Smooth muscle cell (in vitro differentiated cells): ENCODE measurements around the gene SMARCB1. TPM values are rescaled to one million over a fixed set of nuclear protein-coding genes. Genes with fewer than 3 reads are reported as not detected.

Experiments
- DNase-seq: peaks from one replicate; lab custom pipeline; 2025; ENCODE audit not compliant: unreplicated experiment; lab: John Stamatoyannopoulos, UW
- H2AFZ ChIP-seq: fragments of 200-600 bp; sonication (generic); 2 replicates; pipeline ENCODE4 v1.6.0; 2016; ENCODE audit warnings: antibody characterized with exemption, low read depth, mild to moderate bottlenecking
- H3F3A ChIP-seq: fragments of 200-600 bp; sonication (generic); 2 replicates; pipeline ENCODE4 v1.6.0; 2017; ENCODE audit warnings: antibody characterized with exemption, low read depth
- H3K27ac ChIP-seq: fragments of 200-600 bp; sonication (generic); 2 replicates; pipeline ENCODE4 v1.5.1; 2016; ENCODE audit warnings: low read depth, mild to moderate bottlenecking
- H3K27me3 ChIP-seq: fragments of 200-600 bp; sonication (generic); 2 replicates; pipeline ENCODE4 v1.6.1; 2016; ENCODE audit warnings: low read depth, mild to moderate bottlenecking
- H3K36me3 ChIP-seq: fragments of 200-600 bp; sonication (generic); 2 replicates; pipeline ENCODE4 v1.5.1; 2016; ENCODE audit warnings: low read depth
- H3K4me1 ChIP-seq: fragments of 200-600 bp; sonication (generic); 2 replicates; pipeline ENCODE4 v1.5.1; 2016; ENCODE audit warnings: low read depth
- H3K4me2 ChIP-seq: fragments of 200-600 bp; sonication (generic); 2 replicates; pipeline ENCODE4 v1.6.0; 2016; ENCODE audit warnings: mild to moderate bottlenecking
- H3K4me3 ChIP-seq: fragments of 200-600 bp; sonication (generic); 2 replicates; pipeline ENCODE4 v1.5.1; 2016; ENCODE audit warnings: mild to moderate bottlenecking
- H3K79me2 ChIP-seq: fragments of 200-600 bp; sonication (generic); 2 replicates; pipeline ENCODE4 v1.6.0; 2016; ENCODE audit warnings: low read depth, mild to moderate bottlenecking
- H3K9ac ChIP-seq: fragments of 200-600 bp; sonication (generic); 2 replicates; pipeline ENCODE4 v1.6.0; 2016; ENCODE audit warnings: low read depth
- H3K9me3 ChIP-seq: fragments of 200-600 bp; sonication (generic); replicated peaks from 2 replicates; pipeline ENCODE4 v1.5.1; 2016; ENCODE audit warnings: low read depth
- H4K20me1 ChIP-seq: fragments of 200-600 bp; sonication (generic); 2 replicates; pipeline ENCODE4 v1.6.0; 2016; ENCODE audit warnings: low read depth
- WGBS: methylation state at CpG from one replicate; pipeline ENCODE4 v1.1.7; 2016; ENCODE audit warnings: low lambda C conversion rate; 5-methylcytosine and 5-hydroxymethylcytosine counted together
- polyA plus RNA-seq: library from polyadenylated mRNA; unstranded; fragments of >200 nt; fragmentation: Nextera tagmentation; extraction: Ambion mirVana; gene quantifications from 2 replicates; pipeline ENCODE4 v1.2.1, GENCODE V29; 2016
- total RNA-seq: library from RNA; depleted of rRNA; stranded (reverse); fragments of >200 nt; gene quantifications from 2 replicates; pipeline ENCODE4 v1.2.3, GENCODE V29; 2014
- TF ChIP-seq, protein P1 (sequence below): fragments of 200-600 bp; sonication (generic); IDR thresholded peaks from 2 replicates; pipeline ENCODE4 v1.5.1; 2017; ENCODE audit warnings: borderline replicate concordance, mild to moderate bottlenecking, antibody characterized with exemption; ENCODE audit not compliant: insufficient read depth, poor library complexity, severe bottlenecking

SMARCB1 gene
- total and polyA plus RNA-seq, 2 experiments from 2014 or later: 65.8 to 124 TPM

DNA sequence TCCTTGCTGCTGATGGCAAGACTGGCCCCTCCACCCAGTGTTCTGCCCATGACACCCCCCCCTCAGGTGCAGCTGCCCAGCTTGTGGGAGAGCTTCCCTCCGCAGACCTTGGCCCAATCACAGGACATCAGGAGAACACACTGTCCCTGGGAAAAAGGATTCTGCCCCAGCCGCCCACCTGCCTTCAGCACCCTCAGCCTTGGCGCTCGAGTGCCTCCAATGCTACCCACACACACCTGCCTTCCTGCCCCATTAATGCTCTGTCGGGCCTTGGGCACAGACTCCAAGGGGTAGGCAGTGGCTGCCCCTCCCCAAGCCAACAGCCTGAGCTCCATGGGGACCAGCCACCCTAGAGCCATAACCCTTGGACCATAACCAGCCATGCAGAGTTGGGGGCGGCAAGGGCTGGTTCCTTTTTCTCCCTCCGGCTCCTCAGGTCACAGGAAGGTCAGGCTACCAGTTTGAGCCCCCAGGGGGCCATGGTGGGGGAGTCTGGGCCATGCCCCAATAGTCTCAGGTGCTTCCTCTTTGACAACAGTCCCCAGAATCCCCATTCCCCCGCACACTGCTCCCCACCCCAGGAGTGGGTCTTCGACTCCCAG lies 34.6 kb upstream of the SMARCB1 start:
- TF ChIP-seq, protein P1, sequence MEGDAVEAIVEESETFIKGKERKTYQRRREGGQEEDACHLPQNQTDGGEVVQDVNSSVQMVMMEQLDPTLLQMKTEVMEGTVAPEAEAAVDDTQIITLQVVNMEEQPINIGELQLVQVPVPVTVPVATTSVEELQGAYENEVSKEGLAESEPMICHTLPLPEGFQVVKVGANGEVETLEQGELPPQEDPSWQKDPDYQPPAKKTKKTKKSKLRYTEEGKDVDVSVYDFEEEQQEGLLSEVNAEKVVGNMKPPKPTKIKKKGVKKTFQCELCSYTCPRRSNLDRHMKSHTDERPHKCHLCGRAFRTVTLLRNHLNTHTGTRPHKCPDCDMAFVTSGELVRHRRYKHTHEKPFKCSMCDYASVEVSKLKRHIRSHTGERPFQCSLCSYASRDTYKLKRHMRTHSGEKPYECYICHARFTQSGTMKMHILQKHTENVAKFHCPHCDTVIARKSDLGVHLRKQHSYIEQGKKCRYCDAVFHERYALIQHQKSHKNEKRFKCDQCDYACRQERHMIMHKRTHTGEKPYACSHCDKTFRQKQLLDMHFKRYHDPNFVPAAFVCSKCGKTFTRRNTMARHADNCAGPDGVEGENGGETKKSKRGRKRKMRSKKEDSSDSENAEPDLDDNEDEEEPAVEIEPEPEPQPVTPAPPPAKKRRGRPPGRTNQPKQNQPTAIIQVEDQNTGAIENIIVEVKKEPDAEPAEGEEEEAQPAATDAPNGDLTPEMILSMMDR: no peak
- no peak for DNase-seq
- Histone ChIP-seq H3K9ac (no peak overlapping the region), H3K4me2 (no peak overlapping the region), H3K79me2 (peaks cover 33% of the 10 kb centered on the region), H3F3A (no peaks in the 10 kb centered on the region), H3K27me3 (no peaks in the 10 kb centered on the region), H3K27ac (no peak overlapping the region), H3K36me3 (no peaks in the 10 kb centered on the region), H4K20me1 (peaks cover 10% of the 10 kb centered on the region), H3K9me3 (no peaks in the 10 kb centered on the region), H3K4me3 (no peak overlapping the region), H3K4me1 (peaks cover 11% of the 10 kb centered on the region), H2AFZ (no peak overlapping the region)
- 97% methylated on average over 9 of the region's 9 CpGs for WGBS

DNA sequence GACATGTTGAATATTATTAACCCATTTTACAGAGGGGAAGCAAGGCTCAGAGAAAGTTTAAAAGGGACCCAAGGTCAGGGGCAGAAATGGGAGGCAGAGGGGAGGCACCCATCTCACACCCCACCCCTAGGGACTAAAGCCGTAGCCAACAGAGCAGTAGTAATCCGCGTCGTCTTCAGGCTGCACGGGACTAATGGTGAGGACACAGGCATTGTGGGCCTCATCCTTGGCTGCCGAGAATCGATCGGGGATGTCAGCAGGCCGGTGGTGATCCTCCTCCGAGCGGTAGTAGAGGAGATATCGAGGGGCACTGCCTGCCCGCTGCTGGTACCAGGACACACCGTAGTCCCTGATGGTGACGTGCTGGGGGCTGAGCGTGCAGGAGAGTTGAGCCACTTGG lies 34.0 kb upstream of the SMARCB1 start:
- Histone ChIP-seq H3K79me2 (peaks cover 28% of the 10 kb centered on the region), H3K27ac (no peak overlapping the region), H3K4me1 (peaks cover 11% of the 10 kb centered on the region), H3K4me3 (no peak overlapping the region), H3K27me3 (no peaks in the 10 kb centered on the region), H4K20me1 (peaks cover 5% of the 10 kb centered on the region), H3K9me3 (no peaks in the 10 kb centered on the region), H3F3A (no peaks in the 10 kb centered on the region), H2AFZ (no peak overlapping the region), H3K36me3 (no peaks in the 10 kb centered on the region), H3K4me2 (no peak overlapping the region), H3K9ac (no peak overlapping the region)
- no peak for DNase-seq
- TF ChIP-seq, protein P1: no peak
- WGBS: 98% methylated on average over 16 of the region's 16 CpGs

DNA sequence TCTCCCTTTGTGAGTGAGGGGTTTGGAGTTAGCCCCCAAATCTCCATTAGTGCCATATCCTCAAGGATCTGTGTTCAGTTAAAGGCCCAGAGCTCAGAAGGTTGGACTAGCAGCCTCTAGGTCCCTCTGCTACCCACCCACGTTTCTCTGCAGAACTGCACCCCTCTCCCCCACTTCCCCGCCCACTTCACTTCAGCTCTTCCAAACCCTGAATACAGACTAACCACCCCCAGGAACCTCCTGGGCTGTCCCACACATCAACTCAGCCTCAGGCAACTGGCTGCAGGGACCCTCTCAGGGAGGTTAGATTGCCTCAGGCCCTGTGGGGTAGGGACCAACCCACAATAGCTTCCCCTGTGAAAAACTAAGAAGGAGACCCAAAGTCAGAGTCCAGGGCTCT lies 33.4 kb upstream of the SMARCB1 start:
- Histone ChIP-seq H3K27me3 (no peaks in the 10 kb centered on the region), H4K20me1 (no peaks in the 10 kb centered on the region), H3K9ac (no peak overlapping the region), H3K36me3 (no peaks in the 10 kb centered on the region), H2AFZ (no peak overlapping the region), H3F3A (no peaks in the 10 kb centered on the region), H3K4me3 (no peak overlapping the region), H3K4me2 (no peak overlapping the region), H3K79me2 (peaks cover 21% of the 10 kb centered on the region), H3K27ac (no peak overlapping the region), H3K4me1 (peaks cover 11% of the 10 kb centered on the region), H3K9me3 (no peaks in the 10 kb centered on the region)
- WGBS: 100% methylated on average over 1 of the region's 2 CpGs
- DNase-seq: no peak
- TF ChIP-seq, protein P1: no peak
